GM18526 (cell line): ENCODE measurements around the gene FABP7.

Experiments used
- POLR2A ChIP-seq: IDR thresholded peaks from 3 replicates; pipeline ENCODE4 v1.6.1; 2011; ENCODE audit not compliant: insufficient read length; ENCODE audit errors: extremely low read depth

The FABP7 gene

GRCh38 chr6:122804962-122805485 is 25.5 kb downstream of the FABP7 start:
- no peak for TF ChIP-seq POLR2A

GRCh38 chr6:122806291-122806690 is 26.8 kb downstream of the FABP7 start:
- no peak for TF ChIP-seq POLR2A

GRCh38 chr6:122808121-122808885 is 28.8 kb downstream of the FABP7 start:
- TF ChIP-seq POLR2A, result no peak

GRCh38 chr6:122809001-122809400 is 29.5 kb downstream of the FABP7 start:
- no peak for TF ChIP-seq POLR2A

GRCh38 chr6:122809691-122810090 is 30.2 kb downstream of the FABP7 start:
- no peak for TF ChIP-seq POLR2A

GRCh38 chr6:122810189-122810588 is 30.7 kb downstream of the FABP7 start:
- TF ChIP-seq POLR2A, result no peak

GRCh38 chr6:122817358-122817757 is 37.8 kb downstream of the FABP7 start:
- no peak for TF ChIP-seq POLR2A

GRCh38 chr6:122817766-122818165 is 38.2 kb downstream of the FABP7 start:
- no peak for TF ChIP-seq POLR2A

GRCh38 chr6:122818866-122819265 is 39.4 kb downstream of the FABP7 start:
- TF ChIP-seq POLR2A, result no peak

- no peak for TF ChIP-seq POLR2A
Observed at GRCh38 chr6:122821095-122821494, 41.6 kb downstream of the FABP7 start.

- TF ChIP-seq POLR2A, result no peak
Observed at GRCh38 chr6:122825163-122825562, 45.6 kb downstream of the FABP7 start.

- no peak for TF ChIP-seq POLR2A
Observed at GRCh38 chr6:122829456-122829855, 49.9 kb downstream of the FABP7 start.

GRCh38 chr6:122831511-122831910 is 52.0 kb downstream of the FABP7 start:
- TF ChIP-seq POLR2A, result no peak

GRCh38 chr6:122832459-122832858 is 52.9 kb downstream of the FABP7 start:
- no peak for TF ChIP-seq POLR2A

- TF ChIP-seq POLR2A, result no peak
Observed at GRCh38 chr6:122833021-122833491, 53.5 kb downstream of the FABP7 start.
